ENCODE measurements around the gene GTF3A.

Gene GTF3A

DNA sequence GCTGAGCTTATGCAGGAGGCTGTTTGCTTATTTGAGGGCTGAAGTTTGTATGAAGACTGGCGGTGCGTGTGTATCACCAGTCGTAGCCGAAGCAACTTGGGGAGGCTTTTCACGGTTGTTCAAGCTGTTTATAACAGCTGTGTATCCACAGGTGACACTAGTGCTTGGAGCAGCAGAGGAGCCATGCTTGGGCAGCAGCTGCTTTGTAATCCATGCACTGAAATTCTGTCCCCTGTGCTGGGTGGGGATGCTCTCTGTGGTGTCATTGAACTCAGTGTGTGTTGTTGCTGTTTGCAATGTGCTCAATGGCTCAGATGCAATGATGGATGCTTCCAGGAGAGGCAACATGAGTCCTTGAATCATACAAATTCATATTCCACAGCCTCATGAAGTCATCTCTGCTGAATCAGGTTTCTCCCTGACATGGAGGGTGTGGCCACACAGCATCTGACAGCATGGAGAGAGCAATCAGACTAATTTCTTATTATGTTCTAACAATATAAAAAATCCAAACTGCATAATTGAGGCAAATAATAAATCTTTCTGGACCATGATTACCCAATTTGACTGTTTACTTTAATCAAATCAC, 18.8 kb upstream of the GTF3A start:
- no peak for ATAC-seq

GRCh38 chr13:27406178-27406939, 18.1 kb upstream of the GTF3A start:
- ATAC-seq: peak in 1 of 2 donors; percentile 59

DNA sequence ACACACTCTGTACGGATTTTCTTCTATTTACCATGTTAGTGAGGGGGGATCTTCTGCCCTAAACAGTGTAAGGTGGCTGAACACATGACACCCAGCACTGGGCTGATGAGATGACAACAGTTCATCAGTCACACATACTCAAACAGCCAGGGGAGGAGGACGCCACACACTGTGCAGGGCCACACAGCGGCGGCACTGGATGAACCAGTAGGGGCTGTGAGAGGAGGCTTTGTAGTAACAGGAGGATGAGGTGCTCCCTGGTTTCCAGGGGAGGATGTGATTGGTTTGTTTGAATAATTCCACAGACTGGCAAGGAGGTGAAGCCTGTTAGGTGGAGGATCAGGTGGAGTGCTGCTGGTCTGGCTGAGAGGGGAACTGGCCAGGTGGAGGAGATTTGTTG, 16.3 kb upstream of the GTF3A start:
- no peak for ATAC-seq

GRCh38 chr13:27409013-27409412, 15.4 kb upstream of the GTF3A start:
- no peak for ATAC-seq

DNA sequence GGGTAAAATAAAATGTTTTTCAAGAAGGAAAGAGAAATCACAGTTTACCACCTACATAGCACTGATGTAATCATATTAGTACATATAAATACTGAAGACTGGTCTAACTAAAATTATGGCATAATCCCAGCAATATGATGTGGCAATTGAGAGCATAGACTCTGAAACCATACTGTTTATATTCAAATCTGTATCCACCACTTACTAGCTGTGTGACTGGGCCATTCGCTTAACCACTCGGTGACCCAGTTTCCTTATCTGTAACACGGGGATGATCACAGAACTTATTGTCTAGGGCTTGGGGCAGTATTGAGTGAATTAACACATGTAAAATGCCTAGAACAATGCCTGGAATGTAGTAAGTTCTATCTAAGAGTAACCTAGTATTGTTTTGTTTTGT, 13.1 kb upstream of the GTF3A start:
- peak in 1 of 2 donors; percentile 17 for ATAC-seq

GRCh38 chr13:27415116-27415515, 9.3 kb upstream of the GTF3A start:
- ATAC-seq: no peak

GRCh38 chr13:27419328-27419727, 5.1 kb upstream of the GTF3A start:
- no peak for ATAC-seq

DNA sequence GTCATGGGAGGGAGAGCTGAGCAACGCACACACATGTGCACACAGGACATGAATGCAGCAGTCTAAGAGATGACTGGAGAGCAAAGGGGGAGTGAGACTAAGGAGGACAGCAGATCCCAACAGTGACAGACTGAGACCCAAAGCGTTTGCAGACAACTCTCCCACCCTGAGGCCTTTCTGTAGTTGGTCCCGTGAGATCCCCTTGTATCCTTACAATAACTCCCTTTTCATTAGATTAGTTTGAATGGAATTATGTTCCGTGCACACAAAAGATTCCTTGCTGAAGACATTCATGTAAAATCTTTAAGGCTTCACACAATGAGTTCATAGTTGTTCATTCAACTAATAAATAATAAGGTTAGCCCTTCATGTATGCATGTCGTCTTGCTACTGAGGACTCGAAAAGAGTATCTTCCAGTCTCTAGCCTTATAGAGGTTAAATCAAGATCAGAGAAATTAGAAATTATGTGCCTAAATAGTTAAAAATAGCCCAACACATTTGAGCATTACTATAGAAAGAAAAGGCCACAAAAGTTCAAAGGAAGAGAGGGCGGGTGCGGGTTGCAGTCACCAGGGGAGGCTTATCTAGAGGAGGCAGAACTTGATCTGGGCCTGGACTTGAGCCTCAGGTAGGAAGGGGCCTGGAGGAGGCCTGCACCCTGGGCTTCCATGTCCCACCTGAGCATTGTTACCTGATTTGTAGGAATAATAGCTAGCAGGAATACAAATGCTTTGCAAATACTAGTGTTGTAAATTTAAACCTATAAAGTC, 3.1 kb upstream of the GTF3A start:
- no peak for ATAC-seq

GRCh38 chr13:27423333-27423732, 1.1 kb upstream of the GTF3A start:
- ATAC-seq: no peak

GRCh38 chr13:27425158-27425917, 919 bp downstream of the GTF3A start:
- no peak for ATAC-seq

GRCh38 chr13:27425918-27426630, 1.7 kb downstream of the GTF3A start:
- peak; percentile 60 to 62 for ATAC-seq

GRCh38 chr13:27427641-27428040, 3.2 kb downstream of the GTF3A start:
- no peak for ATAC-seq

DNA sequence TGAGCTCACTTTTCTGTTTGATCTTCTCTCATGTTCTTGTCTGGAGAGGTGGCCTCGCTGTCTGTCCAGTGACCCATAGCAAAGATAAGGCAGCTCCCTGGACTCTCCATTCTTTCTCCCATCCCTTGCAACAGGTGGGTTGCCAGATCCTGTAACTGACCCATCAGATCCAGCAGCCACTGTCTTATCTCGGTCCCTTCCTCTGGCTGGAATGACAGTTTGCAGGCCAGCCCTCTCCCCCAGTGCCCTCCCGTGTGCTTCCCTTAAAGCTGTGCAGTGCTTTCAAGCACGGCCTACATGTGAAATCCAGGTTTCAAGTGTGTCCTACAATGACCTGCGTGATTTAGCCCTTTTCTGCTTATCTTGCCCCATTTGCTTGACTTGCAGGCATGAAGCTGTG, 3.7 kb downstream of the GTF3A start:
- ATAC-seq: no peak

DNA sequence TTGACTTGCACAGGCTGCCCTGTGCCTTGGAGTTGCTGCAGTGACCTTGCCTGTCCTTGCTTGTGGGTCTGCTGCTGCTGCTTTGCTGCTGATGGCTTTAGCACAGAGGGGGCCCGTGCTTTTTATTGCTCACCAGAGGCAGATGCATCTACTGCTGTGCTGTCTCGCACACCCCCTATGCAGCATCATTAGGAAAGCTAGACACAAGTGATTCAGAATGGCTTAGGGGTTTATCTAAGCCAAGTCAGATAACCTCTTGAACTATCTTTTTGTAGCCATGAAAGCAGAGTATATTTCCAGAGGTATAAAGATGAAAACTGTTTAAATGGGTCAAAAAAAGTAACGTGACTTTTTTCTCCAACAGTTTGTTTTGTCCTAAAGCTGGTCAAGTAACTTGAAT, 7.8 kb downstream of the GTF3A start:
- no peak for ATAC-seq

DNA sequence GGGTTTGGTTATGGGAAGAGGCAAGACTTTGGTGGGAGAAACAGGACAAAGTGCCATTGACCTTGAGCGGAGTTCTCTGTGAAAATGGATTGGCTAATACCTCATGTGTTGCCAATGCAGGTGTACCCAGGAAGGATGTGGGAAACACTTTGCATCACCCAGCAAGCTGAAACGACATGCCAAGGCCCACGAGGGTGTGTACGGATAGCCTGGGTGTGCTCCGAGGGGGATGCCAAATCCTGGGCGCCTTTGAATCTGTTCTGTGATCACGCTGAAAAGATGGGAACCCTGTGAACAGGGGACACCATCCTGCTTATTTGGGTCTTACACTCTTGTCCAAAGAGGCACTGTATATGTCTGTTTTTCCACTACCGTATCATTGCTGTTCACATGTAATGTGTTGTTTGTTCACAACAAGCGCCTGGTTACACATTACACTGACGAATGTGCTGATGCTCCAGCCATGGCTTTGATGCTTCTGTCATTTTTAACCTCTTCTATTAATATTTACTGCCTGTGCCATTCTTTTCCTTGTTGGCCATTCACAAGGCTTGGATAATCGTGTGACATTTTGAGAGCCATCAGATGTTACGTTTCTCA, 8.3 kb downstream of the GTF3A start:
- no peak for ATAC-seq

GRCh38 chr13:27437126-27437525, 12.7 kb downstream of the GTF3A start:
- ATAC-seq: no peak

- no peak for ATAC-seq
Observed at GRCh38 chr13:27440408-27440807, 16.0 kb downstream of the GTF3A start.

GRCh38 chr13:27442071-27442647, 17.7 kb downstream of the GTF3A start:
- peak in 1 of 2 donors; percentile 17 for ATAC-seq

DNA sequence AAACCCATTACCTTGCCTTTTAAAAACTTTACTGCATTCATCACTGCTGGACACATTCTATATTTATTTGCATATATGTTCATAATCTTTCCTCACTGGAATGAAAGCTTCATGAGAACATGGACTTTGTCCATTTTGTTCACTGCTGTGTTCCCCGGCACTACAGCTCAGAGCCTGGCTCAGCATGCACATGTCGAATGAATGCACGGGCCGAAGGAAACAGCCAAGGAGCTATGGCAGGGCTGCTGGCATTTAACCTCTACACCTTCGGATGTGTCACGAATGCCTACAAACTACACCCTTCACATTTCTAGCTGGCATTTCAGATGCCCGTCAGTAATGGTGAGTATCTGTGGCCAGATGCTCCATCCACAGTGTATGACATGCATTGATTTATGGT, 18.4 kb downstream of the GTF3A start:
- no peak for ATAC-seq

- no peak for ATAC-seq
Observed at GRCh38 chr13:27446986-27447583, 22.7 kb downstream of the GTF3A start.

DNA sequence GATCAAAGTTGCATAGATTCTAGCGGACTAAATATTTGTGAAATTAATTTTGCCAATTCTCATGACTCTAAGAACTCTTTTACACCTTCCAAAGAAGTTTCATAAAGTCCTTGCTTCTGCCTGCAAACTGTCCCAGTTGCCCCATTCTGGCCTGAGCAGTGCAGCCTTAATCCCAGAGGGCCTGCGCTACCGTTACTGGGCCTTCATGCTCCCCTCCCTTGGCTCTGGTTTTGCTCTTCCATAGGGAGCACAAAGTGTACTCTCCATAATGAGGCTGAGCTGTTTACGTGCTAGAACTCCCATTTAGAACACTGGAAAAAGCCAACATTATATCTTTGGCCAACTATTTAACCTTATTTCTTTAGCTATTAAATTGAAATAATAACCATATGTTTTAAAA, 23.9 kb downstream of the GTF3A start:
- ATAC-seq: no peak
